GM12875 (cell line): ENCODE results near the gene GSX2.

Experiments used
- H3K4me3 ChIP-seq: one replicate; pipeline ENCODE4 v1.5.1; 2011; ENCODE audit warnings: low read depth, low read length, control low read depth
- CTCF ChIP-seq: IDR thresholded peaks from 2 replicates; pipeline ENCODE4 v1.5.1; 2011; ENCODE audit warnings: low read depth, mild to moderate bottlenecking, control low read depth, inconsistent platforms, low read length, moderate library complexity, borderline replicate concordance; ENCODE audit not compliant: insufficient read depth

Gene GSX2

GRCh38 chr4:54060116-54060515 is 39.8 kb upstream of the GSX2 start:
- no peak overlapping the region for H3K4me3 ChIP-seq
- no peak for TF ChIP-seq CTCF

GRCh38 chr4:54061067-54061466 is 38.9 kb upstream of the GSX2 start:
- no peak overlapping the region for H3K4me3 ChIP-seq
- TF ChIP-seq CTCF, result no peak

- TF ChIP-seq CTCF, result no peak
- no peak overlapping the region for H3K4me3 ChIP-seq
Observed at GRCh38 chr4:54061873-54062272, 38.1 kb upstream of the GSX2 start.

- no peak for TF ChIP-seq CTCF
- no peak overlapping the region for H3K4me3 ChIP-seq
Observed at GRCh38 chr4:54062392-54062791, 37.6 kb upstream of the GSX2 start.

- H3K4me3 ChIP-seq, result peak overlapping the region; percentile 87
- no peak for TF ChIP-seq CTCF
Observed at GRCh38 chr4:54063229-54063628, 36.7 kb upstream of the GSX2 start.

GRCh38 chr4:54063737-54064316 is 36.1 kb upstream of the GSX2 start:
- TF ChIP-seq CTCF, result no peak
- peak overlapping the region; percentile 87 for H3K4me3 ChIP-seq

- peak within 1 kb of the TSS; percentile 87 for H3K4me3 ChIP-seq
- no peak for TF ChIP-seq CTCF
Observed at GRCh38 chr4:54064317-54065111, 35.4 kb upstream of the GSX2 start, which contains the start of gene CHIC2. Gene CHIC2 (minus strand): TSS chr4:54064605. CDS start chr4:54064300, 305 bp downstream.
